ENCODE data around the gene XYLT1.

DNA sequence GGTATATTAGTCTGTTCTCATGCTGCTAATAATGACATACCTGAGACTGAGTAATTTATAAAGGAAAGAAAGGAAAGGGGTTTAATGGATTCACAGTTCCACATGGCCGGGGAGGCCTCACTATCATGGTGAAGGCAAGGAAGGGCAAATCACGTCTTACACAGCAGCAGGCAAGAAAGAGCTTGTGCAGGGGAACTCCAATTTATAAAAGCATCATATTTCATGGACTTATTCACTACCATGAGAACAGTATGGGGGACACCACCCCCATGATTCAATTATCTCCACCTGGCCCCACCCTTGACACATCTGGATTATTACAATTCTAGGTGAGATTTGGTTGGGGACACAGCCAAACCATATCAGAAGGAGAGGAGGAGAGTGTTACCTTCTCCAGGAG lies 17.7 kb upstream of the XYLT1 start:
- TF ChIP-seq FOXM1 (IDR thresholded peaks at IDR 0.05; ENCODE audit: borderline replicate concordance) (no peak), SP1 (IDR thresholded peaks at IDR 0.05) (no peak), CTBP1 (IDR thresholded peaks at IDR 0.05; ENCODE audit: borderline replicate concordance) (no peak), ELF4 (IDR thresholded peaks at IDR 0.05) (no peak), BHLHE40 (IDR thresholded peaks at IDR 0.05; ENCODE audit: borderline replicate concordance) (no peak), FOXA1 (IDR thresholded peaks at IDR 0.05) (no peak), ZNF384 (IDR thresholded peaks at IDR 0.05) (no peak), LEF1 (IDR thresholded peaks at IDR 0.05; ENCODE audit: borderline replicate concordance) (no peak)
